IMR-90 (cell line): ENCODE data around the gene BCAS1. TPM values are rescaled to one million over a fixed set of nuclear protein-coding genes. Genes with fewer than 3 reads are reported as not detected.

Experiments used
- ATAC-seq: fragments of 200-7000 bp; cut with Tn5 transposase; 2 replicates; pipeline ENCODE4 v1.9.1; 2020; ENCODE audit warnings: low read depth, mild to moderate bottlenecking, moderate library complexity
- BruUV-seq: library from RNA; stranded (reverse); fragments of 400-500 nt; replicated peaks from 2 replicates; lab custom pipeline; 2021; lab: Mats Ljungman, UMichigan
- CTCF ChIA-PET: fragments of 300-600 bp; formaldehyde crosslinking; extraction: SDS; loops from one replicate; lab custom pipeline; 2021; ENCODE audit warnings: antibody characterized with exemption; lab: Yijun Ruan, JAX
- POLR2A ChIA-PET: fragments of 300-600 bp; sonication (Branson Sonifier 250); formaldehyde crosslinking; loops from one replicate; lab custom pipeline; 2022; ENCODE audit warnings: antibody characterized with exemption; ENCODE audit not compliant: unreplicated experiment; lab: Charles Lee
- DNase-seq: peaks from one replicate; pipeline ENCODE4 v3.0.0; 2013
- H2AFZ ChIP-seq: replicated peaks from 2 replicates; pipeline ENCODE3; 2013; ENCODE audit warnings: low read length, mild to moderate bottlenecking; ENCODE audit not compliant: poor library complexity
- H2AK5ac ChIP-seq: 2 replicates; pipeline ENCODE4 v1.6.1; 2013; ENCODE audit warnings: low read depth, low read length, inconsistent platforms
- H2AK9ac ChIP-seq: replicated peaks from 2 replicates; pipeline ENCODE3; 2013; ENCODE audit warnings: mild to moderate bottlenecking, low read depth, low read length, moderate library complexity; ENCODE audit not compliant: poor library complexity
- H2BK120ac ChIP-seq: 2 replicates; pipeline ENCODE4 v1.6.1; 2013; ENCODE audit warnings: low read depth, low read length, inconsistent platforms
- H2BK15ac ChIP-seq: 3 replicates; pipeline ENCODE4 v1.6.1; 2013; ENCODE audit warnings: low read depth, low read length, inconsistent platforms
- H2BK20ac ChIP-seq: 2 replicates; pipeline ENCODE4 v1.6.1; 2013; ENCODE audit warnings: low read depth, mild to moderate bottlenecking, inconsistent platforms, low read length, moderate library complexity
- H2BK5ac ChIP-seq: 2 replicates; pipeline ENCODE4 v1.6.1; 2013; ENCODE audit warnings: mild to moderate bottlenecking, low read depth, low read length, inconsistent platforms; ENCODE audit not compliant: poor library complexity, severe bottlenecking
- H3K14ac ChIP-seq: replicated peaks from 2 replicates; pipeline ENCODE4 v1.6.1; 2013; ENCODE audit warnings: low read depth, low read length, inconsistent platforms
- H3K18ac ChIP-seq: 2 replicates; pipeline ENCODE4 v1.6.1; 2013; ENCODE audit warnings: low read depth, low read length, control low read depth
- H3K23ac ChIP-seq: 2 replicates; pipeline ENCODE4 v1.6.1; 2013; ENCODE audit warnings: low read depth, low read length, inconsistent platforms
- H3K27ac ChIP-seq: 2 replicates; pipeline ENCODE4 v1.5.1; 2013; ENCODE audit warnings: mild to moderate bottlenecking, control low read depth, low read length; ENCODE audit not compliant: insufficient read depth
- H3K27me3 ChIP-seq: 2 replicates; pipeline ENCODE4 v1.6.1; 2013; ENCODE audit warnings: low read length; ENCODE audit not compliant: control insufficient read depth, insufficient read depth
- H3K36me3 ChIP-seq: 2 replicates; pipeline ENCODE4 v1.6.1; 2013; ENCODE audit warnings: low read length, mixed read lengths; ENCODE audit not compliant: control insufficient read depth, insufficient read depth
- H3K4ac ChIP-seq: 2 replicates; pipeline ENCODE4 v1.6.1; 2013; ENCODE audit warnings: low read depth, low read length, inconsistent platforms
- H3K4me1 ChIP-seq: 2 replicates; pipeline ENCODE4 v1.6.1; 2013; ENCODE audit warnings: low read length, mixed read lengths; ENCODE audit not compliant: control insufficient read depth, insufficient read depth
- H3K4me2 ChIP-seq: 2 replicates; pipeline ENCODE4 v1.6.1; 2013; ENCODE audit warnings: low read depth, mild to moderate bottlenecking, control low read depth, low read length, moderate library complexity
- H3K4me3 ChIP-seq: 2 replicates; pipeline ENCODE4 v1.5.1; 2013; ENCODE audit warnings: low read depth, mild to moderate bottlenecking, control low read depth, low read length, moderate library complexity; ENCODE audit not compliant: insufficient read depth
- H3K56ac ChIP-seq: 2 replicates; pipeline ENCODE4 v1.6.1; 2013; ENCODE audit warnings: low read length, inconsistent platforms; ENCODE audit not compliant: insufficient read depth; ENCODE audit errors: extremely low read depth
- H3K79me1 ChIP-seq, 2 experiments: 2 replicates each; pipeline ENCODE4 v1.6.1; 2013; ENCODE audit warnings: low read length in 2 of 2, inconsistent platforms in 1 of 2, low read depth in 1 of 2
- H3K9ac ChIP-seq: 2 replicates; pipeline ENCODE4 v1.6.1; 2013; ENCODE audit warnings: low read depth, low read length, control low read depth
- H3K9me1 ChIP-seq: 2 replicates; pipeline ENCODE4 v1.6.1; 2013; ENCODE audit warnings: low read length, inconsistent platforms; ENCODE audit not compliant: insufficient read depth
- H3K9me3 ChIP-seq: 2 replicates; pipeline ENCODE4 v1.6.1; 2013; ENCODE audit warnings: low read length; ENCODE audit not compliant: control insufficient read depth, insufficient read depth
- H4K20me1 ChIP-seq: 2 replicates; pipeline ENCODE4 v1.6.1; 2013; ENCODE audit warnings: low read length, inconsistent platforms; ENCODE audit not compliant: insufficient read depth
- H4K5ac ChIP-seq: 2 replicates; pipeline ENCODE4 v1.6.1; 2013; ENCODE audit warnings: mild to moderate bottlenecking, low read depth, low read length, control low read depth
- H4K8ac ChIP-seq, 2 experiments: 2 replicates each; pipeline ENCODE4 v1.6.1; 2013; ENCODE audit warnings: low read depth in 2 of 2, low read length in 2 of 2, control low read depth in 1 of 2, inconsistent platforms in 1 of 2
- H4K91ac ChIP-seq: 2 replicates; pipeline ENCODE4 v1.6.1; 2013; ENCODE audit warnings: low read depth, low read length, inconsistent platforms; ENCODE audit not compliant: insufficient read depth
- CHD1 ChIP-seq: IDR thresholded peaks from 2 replicates; pipeline ENCODE4 v1.6.1; 2012; ENCODE audit warnings: low read depth, low read length, improper control_type of control experiment
- FOS ChIP-seq: fragments of 150-350 bp; IDR thresholded peaks from 2 replicates; pipeline ENCODE4 v1.6.1; 2016; ENCODE audit warnings: low read depth, low read length
- RCOR1 ChIP-seq: IDR thresholded peaks from 2 replicates; pipeline ENCODE4 v1.6.1; 2012; ENCODE audit warnings: mild to moderate bottlenecking, low read length, improper control_type of control experiment; ENCODE audit not compliant: insufficient replicate concordance
- RFX5 ChIP-seq: IDR thresholded peaks from 2 replicates; pipeline ENCODE4 v1.8.0; 2012; ENCODE audit warnings: low read depth, mild to moderate bottlenecking, low read length, moderate library complexity
- SMC3 ChIP-seq: fragments of 150-350 bp; IDR thresholded peaks from 2 replicates; pipeline ENCODE4 v1.6.1; 2016; ENCODE audit warnings: low read depth, mild to moderate bottlenecking, antibody characterized with exemption, low read length, moderate library complexity
- WGBS, 2 experiments: methylation state at CpG; one replicate each; pipeline versions ENCODE4 v1.1.5 to v1.1.7; 2013; ENCODE audit warnings: missing lambda C conversion rate in 2 of 2; ENCODE audit not compliant: insufficient read length in 1 of 2; ENCODE audit errors: extremely low coverage in 2 of 2; 5-methylcytosine and 5-hydroxymethylcytosine counted together
- dilution Hi-C: fragments of 300-500 bp; cut with HindIII; formaldehyde crosslinking; loops from one replicate; pipeline ENCODE4 v1.14.3; 2018; ENCODE audit warnings: low sequenced_read_pairs; ENCODE audit not compliant: unreplicated experiment
- in situ Hi-C: fragments of 300-500 bp; cut with MboI; formaldehyde crosslinking; loops from 3 replicates; pipeline ENCODE4 v1.14.3; 2019; ENCODE audit warnings: low sequenced_read_pairs, inconsistent platforms, mixed read lengths
- intact Hi-C: fragments of 100-400 bp; cut with micrococcal nuclease; formaldehyde crosslinking; loops from 2 replicates; pipeline ENCODE4 v1.10.0; 2022
- polyA plus RNA-seq, 3 experiments: library from polyadenylated mRNA; depleted of rRNA; stranded (reverse); fragments of >200 nt; gene quantifications; 2 replicates each; pipeline ENCODE4 v1.2.3, GENCODE V29; 2012; ENCODE audit warnings: low replicate concordance in 1 of 3
- total RNA-seq: library from RNA; depleted of rRNA; stranded (reverse); fragments of >200 nt; gene quantifications from 2 replicates; pipeline ENCODE4 v1.2.3, GENCODE V29; 2012
- TF ChIP-seq, protein P1 (sequence below): conservative IDR thresholded peaks from 2 replicates; pipeline ENCODE4 v1.5.1; 2012; ENCODE audit warnings: mild to moderate bottlenecking, low read depth, low read length, improper control_type of control experiment

BCAS1 gene
- total and polyA plus RNA-seq, 2 of the 4 experiments (the other 2 are of a cell fraction) = under 0.01 TPM; not detected in 1

DNA sequence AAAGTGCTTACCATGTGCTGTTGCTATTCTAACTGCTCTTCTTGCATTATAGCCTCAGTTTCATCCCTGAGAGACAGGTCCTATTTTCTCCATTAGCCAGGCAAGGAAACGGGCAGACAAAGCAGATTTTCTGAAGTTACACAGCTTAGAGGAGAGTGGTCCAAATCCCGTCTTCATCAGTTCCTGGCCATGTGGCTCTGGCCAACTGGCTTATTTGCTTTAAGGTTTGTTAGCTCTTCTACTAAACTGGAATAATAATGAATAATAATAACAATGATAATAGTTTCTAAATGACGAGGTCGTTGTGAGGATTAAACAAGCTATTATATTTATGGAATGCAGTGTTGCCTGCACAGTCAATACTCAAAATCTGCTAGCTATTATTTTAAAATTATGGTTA, 35.8 kb upstream of the BCAS1 start:
- Histone ChIP-seq H3K18ac (no peak overlapping the region), H3K27me3 (no peaks in the 10 kb centered on the region), H2BK20ac (no peak overlapping the region), H2AK9ac (no peak overlapping the region), H3K9ac (no peak overlapping the region), H4K20me1 (no peaks in the 10 kb centered on the region), H4K91ac (no peak overlapping the region), H4K5ac (no peak overlapping the region), H3K9me1 (no peaks in the 10 kb centered on the region; the same call in 1 of the 2 replicates), H2AK5ac (no peak overlapping the region), H3K23ac (no peak overlapping the region), H3K36me3 (no peaks in the 10 kb centered on the region), H3K4ac (no peak overlapping the region), H2BK5ac (no peak overlapping the region), H3K4me2 (no peak overlapping the region), H3K4me1 (no peaks in the 10 kb centered on the region), H4K8ac (no peak overlapping the region), H2BK15ac (no peak overlapping the region), H2AFZ (no peak overlapping the region), H3K4me3 (no peak overlapping the region), H2BK120ac (no peak overlapping the region), H3K27ac (no peak overlapping the region), H3K79me1 (no peaks in the 10 kb centered on the region), H3K14ac (no peak overlapping the region), H3K56ac (no peak overlapping the region), H3K9me3 (no peaks in the 10 kb centered on the region)
- BruUV-seq = no TSS peak
- in situ Hi-C loops = loop anchor here (10.0 kb wide), 1 partner anchor 529 kb away; no protein-coding TSS in a partner anchor
- DNase-seq (no peak), ATAC-seq (no peak)
- intact Hi-C loops = no loop called here
- 50% methylated on average over 2 of the region's 4 CpGs; no CpG with 5 or more reads in 1 of the 2 experiments for WGBS, 2 experiments
- TF ChIP-seq RCOR1 (no peak), FOS (no peak), RFX5 (no peak), SMC3 (no peak), CHD1 (no peak)
- TF ChIP-seq, protein P1, sequence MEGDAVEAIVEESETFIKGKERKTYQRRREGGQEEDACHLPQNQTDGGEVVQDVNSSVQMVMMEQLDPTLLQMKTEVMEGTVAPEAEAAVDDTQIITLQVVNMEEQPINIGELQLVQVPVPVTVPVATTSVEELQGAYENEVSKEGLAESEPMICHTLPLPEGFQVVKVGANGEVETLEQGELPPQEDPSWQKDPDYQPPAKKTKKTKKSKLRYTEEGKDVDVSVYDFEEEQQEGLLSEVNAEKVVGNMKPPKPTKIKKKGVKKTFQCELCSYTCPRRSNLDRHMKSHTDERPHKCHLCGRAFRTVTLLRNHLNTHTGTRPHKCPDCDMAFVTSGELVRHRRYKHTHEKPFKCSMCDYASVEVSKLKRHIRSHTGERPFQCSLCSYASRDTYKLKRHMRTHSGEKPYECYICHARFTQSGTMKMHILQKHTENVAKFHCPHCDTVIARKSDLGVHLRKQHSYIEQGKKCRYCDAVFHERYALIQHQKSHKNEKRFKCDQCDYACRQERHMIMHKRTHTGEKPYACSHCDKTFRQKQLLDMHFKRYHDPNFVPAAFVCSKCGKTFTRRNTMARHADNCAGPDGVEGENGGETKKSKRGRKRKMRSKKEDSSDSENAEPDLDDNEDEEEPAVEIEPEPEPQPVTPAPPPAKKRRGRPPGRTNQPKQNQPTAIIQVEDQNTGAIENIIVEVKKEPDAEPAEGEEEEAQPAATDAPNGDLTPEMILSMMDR = no peak
- CTCF ChIA-PET = interaction anchor here (2.6 to 4.5 kb wide), 2 partner anchors 9 to 93 kb away, joined by 11 to 66 read pairs; no protein-coding TSS in a partner anchor
- POLR2A ChIA-PET = no interaction called here
- dilution Hi-C loops = no loop called here
